SK-MEL-5 (cell line): ENCODE results near the gene L2HGDH. TPM values are rescaled to one million over a fixed set of nuclear protein-coding genes. Genes with fewer than 3 reads are reported as not detected.
"Not testable (repeated sequence)": the region's sequence is repeated elsewhere in the genome, so short reads cannot be mapped to it uniquely, and the experiment has no call there.

Source experiments
- DNase-seq: peaks from one replicate; pipeline ENCODE4 v3.0.0-alpha.2; 2016; ENCODE audit warnings: low read depth, low spot score
- in situ Hi-C: cut with HindIII; loops from 2 replicates; pipeline ENCODE4 v1.10.0; 2016; ENCODE audit warnings: low sequenced_read_pairs, high pct_unique_total_duplicates, low pct_unique_long_range_greater_than_20kb
- total RNA-seq: library from RNA; depleted of rRNA; stranded (reverse); fragments of >200 nt; shearing (Covaris generic); gene quantifications from 2 replicates; pipeline ENCODE4 v1.2.3, GENCODE V29; 2014

The L2HGDH gene
- total RNA-seq, 1 experiment from 2014 or later = 6.4 TPM

- in situ Hi-C loops = no loop called here
- DNase-seq = no peak
Observed at GRCh38 chr14:50343434-50343833, 31.4 kb upstream of the L2HGDH start.

- DNase-seq = peak; percentile 78
- in situ Hi-C loops = no loop called here
Observed at GRCh38 chr14:50342221-50343078, 30.4 kb upstream of the L2HGDH start.

GRCh38 chr14:50340963-50341362 lies 28.9 kb upstream of the L2HGDH start:
- in situ Hi-C loops = no loop called here
- peak; percentile 25 for DNase-seq

GRCh38 chr14:50340045-50340444 lies 28.0 kb upstream of the L2HGDH start:
- no peak for DNase-seq
- in situ Hi-C loops = no loop called here

GRCh38 chr14:50339178-50339804 lies 27.3 kb upstream of the L2HGDH start:
- no peak for DNase-seq
- in situ Hi-C loops = no loop called here

- in situ Hi-C loops = no loop called here
- DNase-seq = no peak
Observed at GRCh38 chr14:50338587-50338986, 26.6 kb upstream of the L2HGDH start.

- in situ Hi-C loops = no loop called here
- DNase-seq = peak; percentile 52
Observed at GRCh38 chr14:50335989-50336824, 24.2 kb upstream of the L2HGDH start.

- in situ Hi-C loops = no loop called here
- peak; percentile 95 for DNase-seq
Observed at GRCh38 chr14:50335389-50335788, 23.4 kb upstream of the L2HGDH start.

- in situ Hi-C loops = no loop called here
- no peak for DNase-seq
Observed at GRCh38 chr14:50334211-50334610, 22.2 kb upstream of the L2HGDH start.

- DNase-seq = no peak
Observed at GRCh38 chr14:50333014-50333509, 21.0 kb upstream of the L2HGDH start.

GRCh38 chr14:50331596-50331995 lies 19.6 kb upstream of the L2HGDH start:
- no peak for DNase-seq
- in situ Hi-C loops = no loop called here

More at GRCh38 chr14:50333014-50333509, 21.0 kb upstream of the L2HGDH start:
- in situ Hi-C loops = no loop called here

- in situ Hi-C loops = no loop called here
Observed at GRCh38 chr14:50321009-50321660, 9.1 kb upstream of the L2HGDH start.

GRCh38 chr14:50320283-50320682 lies 8.3 kb upstream of the L2HGDH start:
- in situ Hi-C loops = no loop called here
- DNase-seq = no peak

More at GRCh38 chr14:50321009-50321660, 9.1 kb upstream of the L2HGDH start:
- peak; percentile 92 for DNase-seq

GRCh38 chr14:50319721-50320120 lies 7.7 kb upstream of the L2HGDH start:
- in situ Hi-C loops = no loop called here
- no peak for DNase-seq

- in situ Hi-C loops = no loop called here
- no peak for DNase-seq
Observed at GRCh38 chr14:50319293-50319692, 7.3 kb upstream of the L2HGDH start.

GRCh38 chr14:50318031-50318626 lies 6.1 kb upstream of the L2HGDH start:
- DNase-seq = peak; percentile 58

GRCh38 chr14:50314098-50314497 lies 2.1 kb upstream of the L2HGDH start:
- in situ Hi-C loops, DNase-seq: not testable (repeated sequence)

More at GRCh38 chr14:50318031-50318626, 6.1 kb upstream of the L2HGDH start:
- in situ Hi-C loops = no loop called here
